Osteoblast (primary cell): ENCODE results near the gene KAT2A. TPM values are rescaled to one million over a fixed set of nuclear protein-coding genes. Genes with fewer than 3 reads are reported as not detected.

Experiments used
- DNase-seq: peaks from one replicate; pipeline ENCODE4 v3.0.0; 2011; ENCODE audit warnings: low spot score, mixed read lengths; ENCODE audit not compliant: insufficient read length; ENCODE audit errors: missing footprints
- H2AFZ ChIP-seq: 2 replicates; pipeline ENCODE4 v1.6.0; 2011; ENCODE audit warnings: mild to moderate bottlenecking, low read length
- H3K27ac ChIP-seq: 2 replicates; pipeline ENCODE4 v1.5.1; 2011; ENCODE audit warnings: mild to moderate bottlenecking, low read depth, low read length, moderate library complexity
- H3K27me3 ChIP-seq: 2 replicates; pipeline ENCODE4 v1.6.0; 2012; ENCODE audit warnings: mild to moderate bottlenecking, control low read depth, inconsistent platforms, low read length, moderate library complexity; ENCODE audit not compliant: insufficient read depth
- H3K36me3 ChIP-seq: 2 replicates; pipeline ENCODE4 v1.5.1; 2011; ENCODE audit warnings: mild to moderate bottlenecking, low read length, control low read depth, moderate library complexity; ENCODE audit not compliant: insufficient read depth
- H3K4me1 ChIP-seq: 2 replicates; pipeline ENCODE4 v1.5.1; 2011; ENCODE audit warnings: mild to moderate bottlenecking, low read length, control low read depth, moderate library complexity; ENCODE audit not compliant: insufficient read depth
- H3K4me2 ChIP-seq: 2 replicates; pipeline ENCODE4 v1.6.0; 2011; ENCODE audit warnings: mild to moderate bottlenecking, low read length; ENCODE audit not compliant: insufficient read depth
- H3K4me3 ChIP-seq: fragments of 200-600 bp; sonication (generic); 3 replicates; pipeline ENCODE4 v1.5.1; 2012; ENCODE audit warnings: mild to moderate bottlenecking, low read length, inconsistent platforms; ENCODE audit not compliant: insufficient read depth
- H3K79me2 ChIP-seq: 2 replicates; pipeline ENCODE4 v1.6.0; 2012; ENCODE audit warnings: mild to moderate bottlenecking, low read length, control low read depth, inconsistent platforms; ENCODE audit not compliant: insufficient read depth
- H3K9me3 ChIP-seq: 2 replicates; pipeline ENCODE4 v1.5.1; 2011; ENCODE audit warnings: low read depth, low read length, control low read depth
- H4K20me1 ChIP-seq: 2 replicates; pipeline ENCODE4 v1.6.0; 2012; ENCODE audit warnings: mild to moderate bottlenecking, low read length, control low read depth; ENCODE audit not compliant: insufficient read depth
- CTCF ChIP-seq: IDR thresholded peaks from 2 replicates; pipeline ENCODE4 v1.5.1; 2011; ENCODE audit warnings: mild to moderate bottlenecking, low read depth, low read length, moderate library complexity; ENCODE audit errors: extremely low read depth
- total RNA-seq: library from RNA; depleted of rRNA; stranded (reverse); fragments of >200 nt; gene quantifications from 2 replicates; pipeline ENCODE4 v1.2.3, GENCODE V29; 2012

Gene KAT2A
- total RNA-seq, 1 donor = 9.0 TPM

- Histone ChIP-seq H3K4me2 (peak overlapping the region; percentile 96), H3K4me1 (peaks cover 12% of the 10 kb centered on the region), H3K27me3 (no peaks in the 10 kb centered on the region), H3K9me3 (no peaks in the 10 kb centered on the region), H4K20me1 (peaks cover 5% of the 10 kb centered on the region), H2AFZ (peak overlapping the region; percentile 78), H3K79me2 (no peaks in the 10 kb centered on the region), H3K4me3 (peak overlapping the region; percentile 82), H3K36me3 (peaks cover 19% of the 10 kb centered on the region), H3K27ac (peak overlapping the region; percentile 56)
- TF ChIP-seq CTCF = no peak
- DNase-seq = peak; percentile 98
Measured at GRCh38 chr17:42111871-42112551, 9.2 kb downstream of the KAT2A start.

GRCh38 chr17:42111265-42111636 is 9.9 kb downstream of the KAT2A start:
- Histone ChIP-seq H3K27me3 (no peaks in the 10 kb centered on the region), H3K79me2 (no peaks in the 10 kb centered on the region), H3K27ac (no peak overlapping the region), H3K9me3 (no peaks in the 10 kb centered on the region), H4K20me1 (peaks cover under 1% of the 10 kb centered on the region), H3K4me2 (peak overlapping the region; percentile 96), H3K4me3 (peak overlapping the region; percentile 82), H2AFZ (no peak overlapping the region), H3K4me1 (peaks cover 12% of the 10 kb centered on the region), H3K36me3 (peaks cover 13% of the 10 kb centered on the region)
- DNase-seq = no peak
- TF ChIP-seq CTCF = no peak

DNA sequence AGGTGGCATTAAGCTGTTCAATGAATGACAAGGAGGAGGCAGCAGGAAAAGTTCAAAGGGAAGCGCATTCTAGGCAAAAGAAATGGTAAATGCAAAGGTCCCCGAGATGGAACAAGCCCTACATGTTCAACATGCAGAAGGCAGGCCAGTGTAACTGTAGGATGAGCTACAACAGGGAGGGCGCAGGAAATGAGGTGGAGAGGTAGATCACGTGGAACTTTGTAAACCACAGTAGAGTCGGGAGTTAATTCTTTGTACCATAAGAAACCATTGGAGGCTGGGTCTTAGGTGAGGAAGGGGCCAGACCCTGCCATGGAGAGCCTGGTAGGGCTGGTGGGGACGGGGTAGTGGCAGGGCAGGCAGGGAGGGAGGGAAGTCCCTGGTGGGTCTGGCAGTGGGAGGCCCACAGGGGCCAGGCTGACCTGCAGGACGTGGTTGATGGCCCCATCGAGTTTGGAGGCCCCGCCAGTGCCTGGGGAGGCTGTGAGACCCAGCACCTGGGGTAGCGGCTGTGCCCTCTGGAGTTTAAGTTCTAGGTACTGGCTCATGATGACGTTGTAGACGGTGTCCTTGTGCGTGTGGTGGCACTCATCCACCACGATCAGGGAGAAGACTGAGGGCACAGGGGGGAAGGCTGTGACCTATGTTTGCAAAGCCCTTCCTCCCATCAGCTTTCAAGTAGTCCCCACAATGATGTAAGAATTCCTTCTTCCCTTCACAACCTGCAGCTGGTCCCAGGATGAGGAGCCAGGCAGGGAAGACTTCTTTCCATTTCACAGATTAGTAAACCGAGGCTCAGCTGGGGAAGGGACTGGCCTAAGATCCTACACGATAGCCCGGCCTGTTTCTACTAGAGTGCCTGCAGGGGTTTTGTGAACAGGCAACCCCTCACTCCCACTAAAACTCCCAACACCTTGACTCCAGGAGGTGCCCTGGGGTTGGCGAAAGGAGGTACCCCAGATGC is 10.6 kb downstream of the KAT2A start:
- Histone ChIP-seq H3K4me2 (no peak overlapping the region), H3K4me1 (peaks cover 12% of the 10 kb centered on the region), H3K27ac (no peak overlapping the region), H3K36me3 (peaks cover 9% of the 10 kb centered on the region), H3K9me3 (no peaks in the 10 kb centered on the region), H2AFZ (no peak overlapping the region), H3K4me3 (no peak overlapping the region), H3K79me2 (no peaks in the 10 kb centered on the region), H3K27me3 (no peaks in the 10 kb centered on the region), H4K20me1 (no peaks in the 10 kb centered on the region)
- no peak for DNase-seq
- no peak for TF ChIP-seq CTCF

GRCh38 chr17:42109086-42109485 is 12.1 kb downstream of the KAT2A start:
- no peak for DNase-seq
- Histone ChIP-seq H3K36me3 (peaks cover under 1% of the 10 kb centered on the region), H3K9me3 (no peaks in the 10 kb centered on the region), H3K27ac (no peak overlapping the region), H4K20me1 (no peaks in the 10 kb centered on the region), H2AFZ (no peak overlapping the region), H3K79me2 (no peaks in the 10 kb centered on the region), H3K4me1 (peaks cover 12% of the 10 kb centered on the region), H3K27me3 (no peaks in the 10 kb centered on the region), H3K4me2 (no peak overlapping the region), H3K4me3 (no peak overlapping the region)
- TF ChIP-seq CTCF = no peak
